ENCODE measurements around the gene AQP5.

GRCh38 chr12:49964849-49965624 is 3.4 kb downstream of the AQP5 start:
- no peak for TF ChIP-seq POU5F1 (IDR thresholded peaks at IDR 0.05; ENCODE audit: low read depth, low read length)
- TF ChIP-seq RAD21 (IDR thresholded peaks at IDR 0.05 in 1 of 2, conservative IDR thresholded peaks at IDR 0.05 in 1 of 2; ENCODE audit: low read depth in 2 of 2, low read length in 2 of 2): no peak
- TF ChIP-seq CREB1 (IDR thresholded peaks at IDR 0.05): no peak
- no peak for TF ChIP-seq CTCF (IDR thresholded peaks at IDR 0.05; ENCODE audit: control extremely low read depth in 1 of 3, insufficient read depth in 1 of 3, low read depth in 1 of 3, low read length in 3 of 3)
- TF ChIP-seq TAF1 (IDR thresholded peaks at IDR 0.05; ENCODE audit: low read depth, low read length): no peak
- TF ChIP-seq CBX5 (IDR thresholded peaks at IDR 0.05; ENCODE audit: low read depth, low read length): no peak
- TF ChIP-seq ATF2 (IDR thresholded peaks at IDR 0.05; ENCODE audit: low read length): no peak
- no peak for TF ChIP-seq NRF1 (IDR thresholded peaks at IDR 0.05; ENCODE audit: low read depth, low read length)
- TF ChIP-seq EZH2 (IDR thresholded peaks at IDR 0.05; ENCODE audit: low read depth, low read length, severe bottlenecking): no peak
- no peak for TF ChIP-seq POLR2A (IDR thresholded peaks at IDR 0.05; ENCODE audit: control extremely low read depth in 1 of 2, low read depth in 2 of 2, low read length in 2 of 2)
- no peak for TF ChIP-seq EP300 (IDR thresholded peaks at IDR 0.05; ENCODE audit: borderline replicate concordance in 1 of 2, low read depth in 2 of 2, low read length in 2 of 2)

All from H1 (cell line).